SW480 (cell line): ENCODE measurements around the gene MS4A14.
A peak's percentile ranks its signal among the peaks of the same experiment; 100 is the strongest.
"Not testable (repeated sequence)": the region's sequence is repeated elsewhere in the genome, so short reads cannot be mapped to it uniquely, and the experiment has no call there.

Source experiments
- DNase-seq: peaks from one replicate; pipeline ENCODE4 v3.0.0-alpha.2; 2016; ENCODE audit warnings: low spot score

The MS4A14 gene

DNA sequence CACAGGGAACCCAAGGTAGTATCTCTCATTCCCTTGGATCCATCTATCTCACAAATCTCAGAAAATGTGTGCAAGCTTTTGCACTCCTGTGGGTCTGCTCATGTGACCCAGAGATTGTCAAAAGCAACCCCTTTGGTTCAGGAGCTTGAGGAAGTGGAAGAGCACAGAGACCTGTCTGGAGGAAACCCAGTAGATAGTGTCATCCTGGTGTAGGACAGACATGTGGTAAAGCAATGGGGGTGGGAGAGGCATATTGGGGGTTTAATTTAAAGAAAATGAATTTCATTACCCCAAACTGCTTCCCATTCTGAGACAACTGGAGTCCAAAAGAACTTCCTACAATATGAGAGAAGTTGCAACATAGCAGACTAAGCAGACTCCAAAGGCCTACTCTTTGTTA, 5.8 kb upstream of the MS4A14 start:
- no peak for DNase-seq

DNA sequence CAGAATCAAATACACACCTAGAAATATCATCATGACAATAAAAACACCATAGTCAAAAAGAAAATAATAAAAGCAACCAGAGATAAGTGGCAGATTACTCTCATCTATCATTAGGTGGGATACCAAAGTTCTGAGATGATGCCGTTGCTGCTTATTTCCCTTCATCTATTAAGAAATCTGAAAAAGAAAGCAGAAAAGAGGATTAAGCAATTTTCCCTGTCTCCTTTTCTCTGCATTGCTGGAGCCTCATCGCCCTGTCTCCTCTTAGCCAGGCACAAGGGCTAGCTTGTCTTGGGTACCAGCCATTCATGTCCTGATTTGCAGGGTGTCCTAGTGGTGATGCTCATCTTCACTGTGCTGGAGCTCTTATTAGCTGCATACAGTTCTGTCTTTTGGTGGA, 3.9 kb upstream of the MS4A14 start:
- DNase-seq = no peak

DNA sequence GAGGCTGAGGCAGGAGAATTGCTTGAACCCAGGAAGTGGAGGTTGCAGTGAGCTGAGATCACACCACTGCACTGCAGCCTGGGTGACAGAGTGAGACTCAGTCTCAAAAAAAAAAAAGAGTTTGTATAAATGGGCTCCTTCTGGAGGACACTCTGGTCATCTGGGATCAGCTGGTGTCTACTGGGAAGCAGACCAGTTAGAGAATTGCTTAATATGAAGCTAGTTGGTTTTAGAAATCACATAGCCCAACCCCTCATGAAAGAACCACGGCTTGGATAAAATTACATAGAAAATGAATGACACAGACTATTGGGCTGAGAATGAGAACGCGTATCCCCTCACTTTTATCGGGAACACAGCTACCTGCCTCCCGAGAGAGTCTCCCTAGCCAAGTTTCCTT, 3.2 kb upstream of the MS4A14 start:
- no peak for DNase-seq

DNA sequence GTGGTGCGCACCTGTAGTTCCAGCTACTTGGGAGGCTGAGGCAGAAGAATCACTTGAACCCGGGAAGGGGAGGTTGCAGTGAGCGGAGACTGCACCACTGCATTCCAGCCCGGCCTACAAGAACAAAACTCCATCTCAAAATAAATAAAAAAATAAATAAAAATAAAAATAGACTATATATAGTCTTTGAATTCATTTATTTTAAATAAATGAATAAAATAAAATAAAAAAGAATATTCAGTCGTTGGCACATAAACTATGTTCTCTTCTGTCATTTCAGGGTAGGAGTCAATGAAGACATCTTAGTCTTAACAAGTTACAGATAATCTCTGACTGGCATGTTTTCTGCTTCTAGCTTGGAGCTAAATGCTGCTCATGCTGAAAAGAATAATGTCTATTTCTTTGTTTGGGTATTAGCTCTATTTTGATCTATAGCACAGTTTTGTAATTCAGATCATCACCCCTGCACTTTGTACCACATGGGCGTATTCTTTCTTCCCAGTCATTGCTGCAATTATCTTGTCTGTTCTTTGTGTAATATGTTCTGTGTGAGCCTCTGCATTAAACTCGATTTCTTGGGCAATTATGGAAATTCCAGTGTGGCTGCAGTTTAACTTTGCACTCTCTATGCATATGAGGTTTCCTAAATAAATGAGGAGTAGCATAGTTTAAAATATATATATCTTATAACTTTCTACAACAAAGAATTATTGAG, 1.4 kb upstream of the MS4A14 start:
- DNase-seq = no peak

DNA sequence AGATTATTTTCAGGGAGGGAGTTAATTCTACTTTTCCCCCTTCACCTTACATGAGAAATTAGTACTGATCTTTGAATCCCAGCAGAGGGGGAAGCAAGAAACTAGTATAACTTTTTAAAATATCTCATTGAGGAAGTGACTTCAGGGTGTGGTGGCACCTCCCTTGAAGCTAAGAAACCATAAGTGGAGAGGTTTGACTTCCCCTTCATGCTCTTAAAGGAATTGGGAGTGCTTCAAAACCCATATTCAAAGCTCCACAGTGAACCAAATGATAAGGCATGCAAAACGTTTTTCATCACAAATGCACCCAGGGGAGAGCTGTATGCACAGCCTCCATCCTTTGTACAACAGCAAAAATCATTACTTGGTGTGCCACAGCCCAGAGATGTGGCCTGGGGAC, 540 bp downstream of the MS4A14 start:
- DNase-seq = no peak

DNA sequence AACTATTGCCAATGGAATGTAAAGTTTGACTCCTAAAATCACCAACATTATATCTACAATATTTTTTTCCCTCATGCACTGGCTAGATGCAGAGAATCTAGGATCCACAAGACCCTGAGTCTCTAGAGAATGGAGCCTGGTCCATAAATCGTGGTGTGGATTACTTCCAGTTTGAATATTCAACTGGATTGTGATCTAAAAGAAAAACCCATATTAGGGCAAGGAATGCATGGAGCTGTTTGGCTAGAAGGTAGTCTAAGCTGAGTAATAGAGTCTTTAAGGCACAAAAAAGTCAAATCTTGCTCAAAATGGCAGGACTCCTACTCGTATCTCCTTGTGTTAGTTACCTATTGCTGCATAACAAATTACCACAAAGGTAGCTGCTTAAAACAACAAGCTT, 23.8 kb downstream of the MS4A14 start:
- no peak for DNase-seq

DNA sequence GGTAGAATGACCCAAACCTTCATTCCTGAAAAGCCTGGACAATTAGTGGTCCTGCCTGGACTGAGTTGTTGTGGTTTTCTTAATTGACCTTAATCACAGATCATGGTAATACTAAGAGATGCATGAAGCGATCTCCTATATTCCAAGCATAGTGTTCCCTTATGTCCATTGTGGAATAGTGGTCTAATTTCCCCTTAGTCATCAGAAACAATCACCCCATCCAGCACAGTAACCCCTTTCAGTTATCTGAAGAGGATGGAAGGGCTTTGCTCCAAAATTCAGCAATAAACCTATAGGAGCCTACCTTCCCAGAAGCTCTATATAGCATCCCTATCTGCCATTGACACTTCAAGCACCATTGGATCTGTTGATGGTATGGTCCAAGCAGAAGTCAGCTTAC, 26.4 kb downstream of the MS4A14 start:
- no peak for DNase-seq

DNA sequence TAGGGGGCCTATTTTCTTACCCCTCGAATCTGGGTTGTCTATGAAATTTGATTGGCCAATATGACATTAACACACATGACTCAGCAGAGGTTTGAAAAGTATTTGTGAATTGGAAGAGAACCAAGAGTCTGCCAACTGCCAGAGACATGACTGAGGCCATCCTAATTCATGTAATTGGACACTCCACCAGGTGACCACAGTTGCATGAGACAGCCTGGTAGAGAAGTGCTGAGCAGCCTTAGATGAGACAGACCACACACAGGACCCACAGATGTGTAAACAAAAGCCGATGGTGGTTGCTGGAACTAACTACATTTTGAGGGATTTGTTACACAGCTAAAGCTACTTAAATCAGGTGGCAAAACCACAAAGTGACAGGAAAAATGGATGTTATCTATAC, 32.3 kb downstream of the MS4A14 start:
- peak; percentile 33 for DNase-seq

DNA sequence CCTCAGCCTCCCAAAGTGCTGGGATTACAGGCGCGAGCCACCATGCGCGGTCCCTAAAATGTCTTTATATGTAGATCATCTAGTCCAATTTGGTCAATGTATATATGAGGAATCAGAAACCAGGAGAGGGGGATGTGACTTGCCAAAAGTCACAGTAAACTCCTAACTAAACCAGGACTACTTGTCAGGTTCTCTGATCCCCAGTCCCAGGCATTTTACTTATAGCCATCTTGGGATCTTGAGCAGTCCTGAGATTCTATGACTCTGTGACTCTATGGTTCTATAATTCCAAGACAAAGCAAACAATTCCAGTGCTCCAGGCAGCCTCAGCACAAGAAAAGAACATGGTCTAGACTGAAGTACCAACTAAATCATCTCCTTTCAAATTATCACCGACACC, 33.0 kb downstream of the MS4A14 start, which contains the start of gene MS4A5:
TSS of gene MS4A5 (plus strand) at position 301 of the 400 bp plus-strand sequence. CDS start 103 bp downstream, outside the sequence.
- no peak for DNase-seq

DNA sequence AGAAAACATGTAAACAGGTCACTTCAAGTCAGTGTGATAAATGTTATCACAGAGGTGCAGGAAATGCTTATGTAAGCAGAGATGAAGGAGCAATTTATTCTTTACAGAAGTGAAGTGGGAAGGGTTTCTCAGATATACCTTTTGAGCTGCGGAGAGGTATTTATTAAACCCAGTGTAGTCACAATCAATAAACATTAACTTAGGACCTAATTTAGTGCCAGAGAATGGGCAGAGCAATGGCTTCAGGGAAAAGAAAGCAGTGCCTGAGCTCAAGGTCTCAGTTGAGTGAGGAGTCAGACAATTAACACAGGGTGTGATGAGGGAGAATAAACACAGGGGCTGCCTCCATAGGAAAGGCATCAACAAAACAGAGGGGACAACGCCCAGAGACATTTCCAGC, 35.0 kb downstream of the MS4A14 start:
- no peak for DNase-seq

DNA sequence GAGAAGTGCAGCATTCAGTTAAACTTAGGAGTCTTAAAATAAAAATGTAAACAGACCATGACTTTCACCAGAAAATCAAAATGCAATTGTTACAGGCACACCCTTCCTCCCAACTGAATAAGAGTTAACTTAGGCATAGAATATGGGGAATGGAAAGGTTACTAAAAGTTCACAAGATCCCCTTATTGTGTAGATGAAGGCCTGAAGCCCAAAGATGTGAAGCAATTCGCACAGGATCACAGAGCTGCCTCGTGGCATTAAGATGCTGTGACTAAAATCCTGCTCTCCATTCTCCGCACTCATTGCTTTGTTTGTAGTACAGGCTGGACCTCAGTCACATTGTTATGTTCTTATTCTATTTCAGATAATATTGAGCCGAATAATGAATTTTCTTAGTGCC, 37.1 kb downstream of the MS4A14 start:
- DNase-seq = no peak

DNA sequence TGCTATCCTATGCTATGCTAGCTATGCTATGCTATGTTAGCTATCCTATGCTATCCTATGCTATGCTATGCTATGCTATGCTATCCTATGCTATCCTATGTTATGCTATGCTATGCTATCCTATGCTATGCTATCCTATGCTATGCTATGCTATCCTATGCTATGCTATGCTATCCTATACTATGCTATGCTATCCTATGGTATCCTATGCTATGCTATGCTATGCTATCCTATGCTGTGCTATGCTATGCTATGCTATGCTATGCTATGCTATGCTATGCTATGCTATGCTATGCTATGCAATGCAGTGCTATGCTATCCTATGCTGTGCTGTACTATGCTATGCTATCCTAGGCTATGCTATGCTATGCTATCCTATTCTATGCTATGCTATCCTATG, 50.8 kb downstream of the MS4A14 start:
- no peak for DNase-seq

DNA sequence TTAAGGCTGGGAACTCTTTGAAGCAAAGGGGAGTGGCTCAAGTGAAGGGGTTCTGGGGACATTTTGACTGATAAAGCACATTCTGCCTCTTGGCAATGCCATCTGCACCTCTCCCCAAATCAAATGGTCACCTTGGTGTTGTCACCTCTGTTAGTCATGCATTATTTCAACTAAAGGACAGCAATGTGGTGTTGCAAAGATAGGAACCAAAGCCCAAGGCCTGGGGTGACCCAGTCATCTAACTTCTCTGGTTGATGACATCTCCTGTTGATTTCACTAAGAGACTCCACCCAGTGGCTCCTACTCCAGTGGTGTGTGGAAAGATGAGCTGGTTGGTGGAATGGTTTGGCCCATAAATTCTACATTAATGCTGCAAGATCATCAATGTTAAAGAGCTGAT, 51.6 kb downstream of the MS4A14 start:
- DNase-seq = no peak

DNA sequence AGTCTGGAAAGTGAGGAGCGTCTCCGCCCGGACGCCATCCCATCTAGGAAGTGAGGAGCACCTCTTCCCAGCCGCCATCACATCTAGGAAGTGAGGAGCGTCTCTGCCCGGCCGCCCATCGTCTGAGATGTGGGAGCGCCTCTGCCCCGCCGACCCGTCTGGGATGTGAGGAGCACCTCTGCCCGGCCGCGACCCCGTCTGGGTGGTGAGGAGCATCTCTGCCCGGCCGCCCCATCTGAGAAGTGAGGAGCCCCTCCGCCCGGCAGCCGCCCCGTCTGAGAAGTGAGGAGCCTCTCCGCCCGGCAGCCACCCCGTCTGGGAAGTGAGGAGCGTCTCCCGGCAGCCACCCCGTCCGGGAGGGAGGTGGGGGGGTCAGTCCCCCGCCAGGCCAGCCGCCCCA, 54.9 kb downstream of the MS4A14 start:
- not testable (repeated sequence) for DNase-seq

DNA sequence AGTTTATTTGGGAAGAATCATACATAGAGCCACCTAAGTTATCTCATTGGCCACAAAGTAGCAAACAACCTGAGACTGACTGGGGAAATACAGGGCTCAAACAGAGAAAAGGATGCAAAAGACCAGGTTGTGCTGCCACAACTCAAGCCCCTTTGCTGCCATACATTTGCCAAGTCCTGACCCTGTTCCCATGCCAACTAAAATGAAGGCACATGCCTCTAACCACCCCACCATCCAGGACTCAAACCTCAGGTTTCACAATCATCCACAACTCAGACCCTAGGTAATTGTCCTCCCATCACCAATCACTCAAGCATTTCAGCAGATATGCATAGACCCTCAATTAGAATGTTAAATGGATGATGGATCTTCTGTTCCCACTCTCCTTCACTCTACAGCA, 58.0 kb downstream of the MS4A14 start:
- DNase-seq = no peak

DNA sequence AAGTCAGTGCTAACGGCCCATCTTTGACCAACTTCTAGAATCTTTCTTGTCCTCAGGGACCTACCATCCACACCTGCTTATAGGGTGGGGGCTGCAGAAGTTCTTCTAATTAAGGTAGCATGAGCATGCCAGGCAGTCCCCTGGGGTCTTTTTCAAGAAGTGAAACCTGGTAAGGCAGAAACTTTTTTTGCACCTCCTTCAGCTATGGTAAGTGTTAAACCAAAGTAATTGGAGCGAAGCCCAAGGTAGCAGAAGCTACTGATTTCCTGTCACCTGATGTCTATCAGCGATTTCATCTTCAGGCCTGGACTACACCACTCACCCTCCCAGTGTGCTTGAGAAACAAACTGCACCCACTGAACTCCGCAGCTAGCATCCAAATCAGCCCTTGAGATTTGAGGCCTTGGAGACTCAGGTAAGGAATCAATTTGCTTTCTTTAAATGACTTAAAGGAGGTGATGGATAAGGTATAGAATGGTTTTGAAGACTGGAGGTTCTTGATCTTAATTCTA, 59.3 kb downstream of the MS4A14 start, which contains the start of gene MS4A1:
TSS of gene MS4A1 (plus strand) at position 317 of the 512 bp plus-strand sequence. CDS start 6,528 bp downstream, outside the sequence.
- DNase-seq = no peak

DNA sequence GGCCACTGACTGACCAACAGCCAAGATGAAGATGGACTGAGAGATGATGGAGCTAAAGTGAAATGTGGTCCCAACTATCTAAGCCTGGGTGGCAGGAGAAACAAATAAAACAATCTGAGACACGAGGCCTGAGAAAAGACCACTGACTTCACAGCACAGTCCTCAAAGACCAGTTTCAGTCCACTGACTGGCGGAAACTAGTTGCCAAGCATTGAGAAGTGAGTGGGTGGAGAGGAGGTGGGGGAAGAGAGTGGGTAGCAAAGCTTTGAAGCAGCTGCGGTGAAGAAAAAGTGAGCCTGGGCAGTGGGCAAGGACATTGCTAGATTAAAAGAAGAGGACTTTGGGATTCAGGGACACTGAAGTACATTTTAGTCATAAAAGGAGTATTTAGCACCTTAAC, 61.3 kb downstream of the MS4A14 start:
- no peak for DNase-seq

DNA sequence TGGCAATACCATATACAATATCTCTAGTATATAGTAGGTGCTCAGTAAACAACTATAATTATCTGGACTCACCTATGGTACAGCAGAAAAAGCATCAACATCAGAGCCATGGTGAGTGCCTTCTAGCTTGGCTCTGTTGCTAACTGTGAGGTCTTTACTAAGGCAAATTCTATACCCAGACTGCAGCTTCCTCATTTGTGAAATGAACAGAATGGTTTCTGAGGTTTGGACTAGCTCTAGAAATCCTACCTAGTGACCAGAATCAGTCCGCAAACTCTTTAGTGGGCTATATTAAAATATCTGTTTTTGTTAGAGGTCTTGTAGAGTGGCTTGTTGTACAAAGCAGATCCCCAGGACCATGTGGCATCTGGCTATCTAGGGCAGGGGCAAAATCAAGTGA, 63.1 kb downstream of the MS4A14 start:
- no peak for DNase-seq
